PFSK-1 (cell line): ENCODE results near the gene IFT74.

Source experiments
- FOXP2 ChIP-seq: optimal IDR thresholded peaks from 2 replicates; pipeline ENCODE3; 2011; ENCODE audit warnings: borderline replicate concordance, control low read depth, inconsistent platforms; ENCODE audit not compliant: insufficient read depth; ENCODE audit errors: extremely low read length, extremely low read depth
- POLR2AphosphoS5 ChIP-seq: IDR thresholded peaks from 2 replicates; pipeline ENCODE4 v1.6.1; 2012; ENCODE audit warnings: low read depth, mild to moderate bottlenecking, control low read depth, low read length, moderate library complexity
- SIN3A ChIP-seq: IDR thresholded peaks from 2 replicates; pipeline ENCODE4 v1.6.1; 2012; ENCODE audit warnings: mild to moderate bottlenecking, low read length, moderate library complexity, borderline replicate concordance; ENCODE audit not compliant: insufficient read depth
- TAF1 ChIP-seq: IDR thresholded peaks from 2 replicates; pipeline ENCODE4 v1.6.1; 2012; ENCODE audit warnings: low read length, control low read depth, borderline replicate concordance; ENCODE audit not compliant: insufficient read depth
- TF ChIP-seq, protein P1 (sequence below), 2 experiments: IDR thresholded peaks; 2 replicates each; pipeline versions ENCODE4 v1.6.1 to v1.8.0; 2011 to 2012; ENCODE audit warnings: low read depth in 2 of 2, low read length in 2 of 2, control low read depth in 1 of 2, inconsistent platforms in 1 of 2, mild to moderate bottlenecking in 1 of 2, moderate library complexity in 1 of 2; ENCODE audit not compliant: insufficient read depth in 1 of 2

DNA sequence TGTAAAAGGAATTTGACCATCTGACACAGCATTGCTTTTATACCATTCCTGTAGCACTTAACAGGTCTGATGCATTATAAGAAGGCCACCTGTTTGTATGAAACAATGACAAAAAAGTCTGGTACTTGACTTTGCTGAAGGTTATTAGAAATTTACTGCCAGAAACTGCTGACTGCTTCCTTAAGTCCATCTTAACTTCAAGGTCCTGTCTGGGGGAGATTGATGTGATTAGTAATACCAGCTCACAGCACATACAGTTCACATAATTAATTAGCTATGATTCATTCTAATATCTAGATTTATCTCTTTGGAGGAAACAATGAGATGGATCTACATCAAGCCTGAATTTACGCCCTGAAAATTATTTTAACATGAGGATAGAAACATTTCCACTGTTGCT is 103.2 kb downstream of the IFT74 start:
- TF ChIP-seq TAF1 (no peak), POLR2AphosphoS5 (no peak), SIN3A (no peak), FOXP2 (no peak)
- TF ChIP-seq, protein P1, sequence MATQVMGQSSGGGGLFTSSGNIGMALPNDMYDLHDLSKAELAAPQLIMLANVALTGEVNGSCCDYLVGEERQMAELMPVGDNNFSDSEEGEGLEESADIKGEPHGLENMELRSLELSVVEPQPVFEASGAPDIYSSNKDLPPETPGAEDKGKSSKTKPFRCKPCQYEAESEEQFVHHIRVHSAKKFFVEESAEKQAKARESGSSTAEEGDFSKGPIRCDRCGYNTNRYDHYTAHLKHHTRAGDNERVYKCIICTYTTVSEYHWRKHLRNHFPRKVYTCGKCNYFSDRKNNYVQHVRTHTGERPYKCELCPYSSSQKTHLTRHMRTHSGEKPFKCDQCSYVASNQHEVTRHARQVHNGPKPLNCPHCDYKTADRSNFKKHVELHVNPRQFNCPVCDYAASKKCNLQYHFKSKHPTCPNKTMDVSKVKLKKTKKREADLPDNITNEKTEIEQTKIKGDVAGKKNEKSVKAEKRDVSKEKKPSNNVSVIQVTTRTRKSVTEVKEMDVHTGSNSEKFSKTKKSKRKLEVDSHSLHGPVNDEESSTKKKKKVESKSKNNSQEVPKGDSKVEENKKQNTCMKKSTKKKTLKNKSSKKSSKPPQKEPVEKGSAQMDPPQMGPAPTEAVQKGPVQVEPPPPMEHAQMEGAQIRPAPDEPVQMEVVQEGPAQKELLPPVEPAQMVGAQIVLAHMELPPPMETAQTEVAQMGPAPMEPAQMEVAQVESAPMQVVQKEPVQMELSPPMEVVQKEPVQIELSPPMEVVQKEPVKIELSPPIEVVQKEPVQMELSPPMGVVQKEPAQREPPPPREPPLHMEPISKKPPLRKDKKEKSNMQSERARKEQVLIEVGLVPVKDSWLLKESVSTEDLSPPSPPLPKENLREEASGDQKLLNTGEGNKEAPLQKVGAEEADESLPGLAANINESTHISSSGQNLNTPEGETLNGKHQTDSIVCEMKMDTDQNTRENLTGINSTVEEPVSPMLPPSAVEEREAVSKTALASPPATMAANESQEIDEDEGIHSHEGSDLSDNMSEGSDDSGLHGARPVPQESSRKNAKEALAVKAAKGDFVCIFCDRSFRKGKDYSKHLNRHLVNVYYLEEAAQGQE (IDR thresholded peaks at IDR 0.05; ENCODE audit: insufficient read depth in 1 of 2, low read depth in 2 of 2, low read length in 2 of 2): no peak
